Amygdala (tissue), 56 donors: Measurements from ENCODE around the gene NTN1.

Experiments used
- DNase-seq, 56 donors: peaks; one replicate each; lab custom pipeline; 2025; lab: John Stamatoyannopoulos, UW

The NTN1 gene

GRCh38 chr17:9004132-9004960 lies 17.0 kb upstream of the NTN1 start:
- no peak for DNase-seq

- DNase-seq = no peak
Measured at GRCh38 chr17:9004961-9005285, 16.4 kb upstream of the NTN1 start.

GRCh38 chr17:9006175-9006767 lies 15.0 kb upstream of the NTN1 start:
- no peak for DNase-seq

- no peak for DNase-seq
Measured at GRCh38 chr17:9007052-9007714, 14.1 kb upstream of the NTN1 start.

GRCh38 chr17:9009096-9009495 lies 12.2 kb upstream of the NTN1 start:
- no peak for DNase-seq

- DNase-seq = no peak
Measured at GRCh38 chr17:9009737-9010136, 11.6 kb upstream of the NTN1 start.

- DNase-seq = no peak
Measured at GRCh38 chr17:9011001-9011400, 10.3 kb upstream of the NTN1 start.

- DNase-seq = no peak
Measured at GRCh38 chr17:9016941-9017552, 4.3 kb upstream of the NTN1 start.

- DNase-seq = no peak
Measured at GRCh38 chr17:9018726-9019125, 2.6 kb upstream of the NTN1 start.

GRCh38 chr17:9020096-9020823 lies 1.1 kb upstream of the NTN1 start:
- DNase-seq = no peak

- DNase-seq = no peak
Measured at GRCh38 chr17:9020824-9021157, 519 bp upstream of the NTN1 start.

GRCh38 chr17:9021992-9022572 lies 772 bp downstream of the NTN1 start:
- DNase-seq = peak in 1 of 56 donors; percentile 12

GRCh38 chr17:9022573-9023391 lies 1.5 kb downstream of the NTN1 start:
- no peak for DNase-seq

- DNase-seq = no peak
Measured at GRCh38 chr17:9023392-9024218, 2.3 kb downstream of the NTN1 start.

GRCh38 chr17:9024497-9024896 lies 3.2 kb downstream of the NTN1 start:
- no peak for DNase-seq

GRCh38 chr17:9026741-9027140 lies 5.4 kb downstream of the NTN1 start:
- no peak for DNase-seq

GRCh38 chr17:9028202-9028987 lies 7.1 kb downstream of the NTN1 start:
- no peak for DNase-seq

- DNase-seq = no peak
Measured at GRCh38 chr17:9028988-9029570, 7.8 kb downstream of the NTN1 start.
